ENCODE measurements around the gene PLCB1.

Gene PLCB1

GRCh38 chr20:8891039-8891438 lies 759.0 kb downstream of the PLCB1 start:
- FAIRE-seq (no peak), DNase-seq (ENCODE audit: insufficient read length, low spot score) (no peak)

- DNase-seq (ENCODE audit: insufficient read length, low spot score) (no peak), FAIRE-seq (no peak)
Observed at GRCh38 chr20:8895472-8895871, 763.4 kb downstream of the PLCB1 start.

DNA sequence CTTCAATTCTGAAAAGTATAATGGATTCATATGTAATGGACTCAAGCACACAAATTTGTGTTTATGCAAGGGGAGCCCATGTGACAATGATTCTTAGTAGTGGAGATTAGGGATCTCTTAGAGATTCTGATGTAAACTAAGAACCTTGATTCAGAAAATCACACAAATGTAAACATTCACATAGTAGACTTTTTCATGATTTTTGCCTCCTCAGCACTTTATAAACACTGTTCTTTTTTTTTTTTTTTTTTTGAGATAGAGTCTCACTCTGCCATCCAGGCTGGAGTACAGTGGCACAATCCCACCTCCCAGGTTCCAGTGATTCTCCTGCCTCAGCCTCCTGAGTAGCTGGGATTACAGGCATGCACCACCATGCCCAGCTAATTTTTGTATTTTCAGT lies 766.8 kb downstream of the PLCB1 start:
- FAIRE-seq, result no peak
- no peak for DNase-seq (ENCODE audit: insufficient read length, low spot score)

DNA sequence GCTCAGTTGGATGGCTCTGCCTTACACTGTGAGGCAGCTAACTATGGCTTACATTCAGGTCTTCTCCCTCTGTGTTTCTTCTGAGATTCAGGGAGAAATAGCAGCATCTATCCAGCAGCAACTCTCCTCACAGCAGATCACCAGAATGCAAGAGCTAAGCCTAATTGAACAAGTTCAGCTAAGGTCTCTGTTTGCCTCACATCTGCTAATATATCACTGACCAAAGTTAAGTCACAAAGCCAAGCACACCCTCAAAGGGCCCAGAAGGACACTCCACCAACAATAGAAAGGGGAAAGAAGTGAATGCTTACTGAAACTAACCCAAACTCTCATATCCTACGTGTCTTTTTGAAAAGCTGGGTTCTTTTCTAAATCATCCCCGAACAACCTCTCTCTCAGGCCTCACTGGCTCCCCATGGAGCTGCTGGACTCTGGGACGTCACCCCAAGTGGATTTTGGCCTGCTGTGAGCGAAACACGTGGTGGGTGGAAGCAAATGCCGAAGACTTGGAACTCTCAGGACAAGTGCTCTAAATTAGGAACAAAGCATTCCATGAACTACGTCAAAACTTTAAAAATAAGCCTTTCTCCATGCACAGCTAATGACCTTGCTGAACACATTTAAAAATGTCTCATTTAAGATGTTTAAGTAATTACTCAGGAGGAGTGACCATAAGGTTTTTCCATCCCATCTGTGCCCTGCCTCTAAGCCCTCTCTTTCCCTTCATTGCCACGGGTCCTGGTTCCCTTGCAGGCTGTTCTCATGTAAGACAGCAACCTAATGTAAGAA lies 769.4 kb downstream of the PLCB1 start:
- FAIRE-seq, result no peak
- DNase-seq (ENCODE audit: insufficient read length, low spot score), result no peak

DNA sequence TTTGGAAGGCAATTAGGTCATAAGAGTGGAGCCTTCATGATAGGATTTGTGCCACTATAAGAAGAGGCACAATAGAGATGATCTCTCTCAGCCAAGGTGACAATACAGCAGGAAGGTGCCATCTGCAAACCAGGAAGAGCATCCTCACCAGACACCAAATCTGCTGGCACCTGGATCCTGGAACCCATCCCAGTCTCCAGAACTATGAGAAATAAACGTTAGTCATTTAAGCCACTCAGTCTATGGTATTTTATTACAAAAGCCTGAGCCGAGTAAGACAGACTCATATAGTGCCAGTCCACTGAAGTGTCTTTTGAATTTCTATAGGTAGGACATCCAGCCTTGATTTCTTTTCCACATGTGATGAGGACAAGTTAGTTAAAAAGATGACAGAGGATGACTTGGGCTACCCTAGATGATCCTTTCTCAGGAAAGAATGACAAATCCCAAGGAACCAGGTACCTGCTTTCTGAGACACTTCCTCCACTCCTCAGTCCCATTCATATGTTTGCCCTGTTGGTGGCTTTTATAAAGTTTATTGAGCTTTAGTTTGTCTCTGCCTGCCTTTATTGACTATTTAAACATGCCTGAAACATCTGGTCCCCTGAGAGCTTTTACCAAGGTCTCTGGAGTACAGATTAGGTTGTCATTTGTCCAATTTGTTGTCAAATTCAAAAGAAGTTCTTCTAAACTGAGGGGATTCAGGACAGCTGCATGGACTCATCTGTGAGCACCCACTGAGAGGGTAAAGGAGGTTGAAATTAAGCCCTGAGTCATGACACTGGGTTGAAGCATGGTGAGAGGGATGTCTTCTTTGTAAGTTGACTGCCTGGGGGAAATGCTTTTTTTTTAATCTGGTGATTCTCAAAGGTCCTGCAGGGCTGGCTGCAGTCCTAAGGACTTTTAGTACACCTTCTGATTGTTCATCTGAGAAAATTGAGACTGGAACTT lies 771.9 kb downstream of the PLCB1 start:
- FAIRE-seq, result no peak
- no peak for DNase-seq (ENCODE audit: insufficient read length, low spot score)

DNA sequence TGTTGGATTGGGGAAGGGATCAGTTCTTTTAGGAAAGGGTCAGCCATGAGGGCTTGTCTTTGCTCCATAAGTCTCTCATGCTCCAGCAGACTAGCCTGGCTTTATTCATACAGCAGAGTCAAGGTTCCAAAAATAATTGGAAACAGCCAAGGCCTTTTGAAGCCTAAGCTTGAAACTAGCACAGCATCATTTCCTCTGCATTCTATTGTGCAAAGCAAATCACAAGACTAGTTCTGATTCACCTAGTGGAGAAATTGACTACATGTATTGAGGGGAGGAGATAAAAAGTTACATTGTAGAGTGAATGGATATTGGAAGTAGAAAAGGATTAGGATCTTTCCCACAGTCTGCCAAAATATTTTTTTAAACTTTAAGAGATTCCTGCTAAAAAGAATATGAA lies 777.5 kb downstream of the PLCB1 start:
- no peak for DNase-seq (ENCODE audit: insufficient read length, low spot score)
- no peak for FAIRE-seq

- no peak for FAIRE-seq
Observed at GRCh38 chr20:8912096-8912495, 780.0 kb downstream of the PLCB1 start.

DNA sequence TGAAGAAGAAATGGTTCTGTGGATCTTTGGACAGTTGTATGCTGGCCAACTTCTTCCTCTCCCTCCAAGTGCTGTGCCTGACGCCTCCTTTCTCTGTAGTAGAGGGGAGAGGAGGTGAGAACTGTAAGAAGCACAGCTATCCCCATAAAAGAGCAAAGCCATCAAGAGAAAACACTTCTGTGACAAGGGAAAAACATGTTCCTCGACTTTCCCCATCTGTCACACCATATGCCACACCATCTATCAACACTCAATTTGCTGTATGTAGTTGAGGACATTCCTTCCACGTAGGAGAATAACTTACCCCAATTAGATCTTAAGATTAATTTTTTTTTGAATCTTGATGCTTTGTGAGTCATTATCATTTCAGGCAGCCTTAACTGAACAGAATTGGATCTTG lies 780.7 kb downstream of the PLCB1 start:
- no peak for FAIRE-seq
- no peak for DNase-seq (ENCODE audit: insufficient read length, low spot score)

More at GRCh38 chr20:8912096-8912495, 780.0 kb downstream of the PLCB1 start:
- no peak for DNase-seq (ENCODE audit: insufficient read length, low spot score)

DNA sequence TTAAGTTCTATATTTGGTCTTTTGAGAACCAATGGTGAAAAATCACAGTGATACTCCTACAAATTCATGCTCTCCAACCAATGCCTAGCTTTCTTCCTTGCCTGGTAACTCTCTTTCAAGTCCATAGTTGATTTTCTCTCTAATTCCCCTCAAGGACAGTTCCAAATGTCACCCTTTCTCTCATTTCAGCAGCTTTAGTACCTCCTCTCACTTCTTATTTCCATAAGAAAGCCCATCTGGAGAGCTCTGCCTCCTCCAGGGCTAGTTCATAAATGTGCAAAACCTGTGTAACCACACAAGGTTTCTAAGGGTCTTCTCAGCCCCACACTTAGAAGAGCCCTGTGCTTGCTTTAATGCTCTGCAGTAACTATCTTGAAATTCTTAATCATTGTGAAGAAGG lies 781.4 kb downstream of the PLCB1 start:
- FAIRE-seq (no peak), DNase-seq (ENCODE audit: insufficient read length, low spot score) (no peak)

DNA sequence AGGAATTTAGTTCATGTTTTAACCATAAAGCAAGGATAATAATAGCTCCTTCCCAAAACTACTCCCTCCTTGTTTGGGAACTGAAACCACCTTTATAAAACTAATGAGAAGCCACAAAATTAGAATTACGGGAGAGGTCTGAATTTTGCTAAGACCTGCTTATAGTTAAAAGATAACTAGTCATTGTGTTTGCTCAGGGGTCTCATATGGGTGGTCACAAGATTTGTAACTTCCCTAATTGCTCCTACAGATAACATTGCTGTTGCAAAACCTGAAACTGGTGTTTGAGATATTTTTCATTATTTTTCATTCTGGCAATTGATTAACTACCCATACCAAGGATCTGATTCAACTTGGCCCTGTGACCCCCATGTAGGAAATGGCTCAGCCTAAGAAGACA lies 782.4 kb downstream of the PLCB1 start:
- FAIRE-seq, result no peak
- DNase-seq (ENCODE audit: insufficient read length, low spot score), result no peak

GRCh38 chr20:8917084-8917483 lies 785.0 kb downstream of the PLCB1 start:
- no peak for FAIRE-seq
- DNase-seq (ENCODE audit: insufficient read length, low spot score), result no peak

DNA sequence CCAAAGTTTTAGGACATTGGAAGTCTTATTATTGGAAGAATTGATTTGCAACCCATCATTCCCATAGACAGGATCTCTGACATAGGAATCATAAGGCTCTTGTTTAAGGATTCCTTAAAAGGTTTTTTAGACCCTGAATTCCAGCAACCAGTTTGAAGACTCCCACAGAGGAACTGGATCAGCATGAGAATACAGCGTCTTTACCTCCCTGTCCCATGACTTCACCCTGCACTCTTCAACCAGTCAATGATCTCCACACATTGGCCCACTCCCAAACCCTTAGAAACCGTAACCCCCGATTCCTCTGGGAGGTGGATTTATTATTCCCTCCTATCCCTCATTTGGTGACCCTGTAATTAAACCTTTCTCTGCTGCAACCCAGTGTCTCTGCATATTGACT lies 786.1 kb downstream of the PLCB1 start:
- DNase-seq (ENCODE audit: insufficient read length, low spot score) (no peak), FAIRE-seq (no peak)

GRCh38 chr20:8924539-8924938 lies 792.5 kb downstream of the PLCB1 start:
- no peak for FAIRE-seq

GRCh38 chr20:8930726-8931125 lies 798.7 kb downstream of the PLCB1 start:
- DNase-seq (ENCODE audit: insufficient read length, low spot score) (no peak), FAIRE-seq (no peak)

More at GRCh38 chr20:8924539-8924938, 792.5 kb downstream of the PLCB1 start:
- no peak for DNase-seq (ENCODE audit: insufficient read length, low spot score)

- peak; percentile 24 for DNase-seq (ENCODE audit: insufficient read length, low spot score)
- FAIRE-seq, result peak; percentile 63
Observed at GRCh38 chr20:8932192-8933165, 800.4 kb downstream of the PLCB1 start.

DNA sequence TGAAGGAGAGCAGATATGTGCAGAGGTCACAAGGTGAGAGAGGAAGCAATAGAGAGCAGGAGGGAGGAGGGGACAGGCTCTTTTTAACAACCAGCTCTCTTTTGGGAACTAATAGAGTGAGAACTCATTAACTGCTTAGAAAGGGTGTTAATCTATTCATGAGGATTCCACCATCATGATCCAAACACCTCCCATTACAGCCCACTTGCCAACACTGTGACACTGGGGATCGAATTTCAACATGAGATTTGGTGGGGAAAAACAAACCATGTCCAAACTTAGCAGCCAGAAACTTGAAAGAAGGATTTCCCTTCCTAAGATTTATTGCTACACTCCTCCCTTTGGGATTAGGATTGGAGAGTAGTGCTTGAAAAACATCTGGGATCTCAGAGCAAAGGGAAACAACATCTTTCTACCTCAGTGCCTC lies 801.3 kb downstream of the PLCB1 start:
- DNase-seq (ENCODE audit: insufficient read length, low spot score) (no peak), FAIRE-seq (no peak)

DNA sequence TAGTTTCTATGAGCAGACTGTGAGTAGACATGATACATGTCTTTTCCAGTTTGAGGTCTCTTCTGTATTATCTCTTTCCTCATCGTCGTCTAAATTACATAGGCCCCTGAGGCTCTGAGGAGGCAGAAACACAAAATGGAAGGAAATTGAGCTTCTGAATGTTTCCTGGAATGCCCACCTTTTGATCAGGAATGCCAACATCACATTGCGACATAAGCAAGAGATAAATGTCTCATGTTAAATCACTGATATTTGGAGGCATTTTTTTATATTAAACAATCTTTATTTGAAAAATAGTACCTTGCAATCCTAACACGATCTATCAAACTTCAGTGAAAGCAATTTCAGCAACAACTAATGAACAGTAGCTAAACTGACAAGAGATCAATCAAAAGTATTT lies 802.3 kb downstream of the PLCB1 start:
- FAIRE-seq, result no peak

More for the DNA sequence above, 802.3 kb downstream of the PLCB1 start:
- no peak for DNase-seq (ENCODE audit: insufficient read length, low spot score)

Measured in HTR-8/SVneo (cell line).